HepG2 (cell line): ENCODE results near the gene C2orf76. TPM values are rescaled to one million over a fixed set of nuclear protein-coding genes. Genes with fewer than 3 reads are reported as not detected.

ENCODE experiments used
- ATAC-seq: fragments of 200-7000 bp; cut with Tn5 transposase; 3 replicates; pipeline ENCODE4 v1.9.1; 2020; ENCODE audit warnings: mild to moderate bottlenecking, moderate library complexity
- BruUV-seq: library from RNA; stranded (reverse); fragments of 400-500 nt; replicated peaks from 2 replicates; lab custom pipeline; 2021; lab: Mats Ljungman, UMichigan
- CTCF ChIA-PET: fragments of 300-600 bp; formaldehyde crosslinking; extraction: SDS; loops from one replicate; lab custom pipeline; 2021; ENCODE audit warnings: low total read pairs, inconsistent platforms, low intra/inter-chr PET ratio; lab: Yijun Ruan, JAX
- POLR2A ChIA-PET: fragments of 350-600 bp; sonication (Branson Sonifier 250); formaldehyde crosslinking; loops from one replicate; lab custom pipeline; 2020; ENCODE audit warnings: antibody characterized with exemption, inconsistent platforms; lab: Yijun Ruan, JAX
- DNase-seq: peaks from one replicate; pipeline ENCODE4 v3.0.0-alpha.2; 2015; ENCODE audit warnings: low spot score
- FAIRE-seq: peaks from 3 replicates; lab custom pipeline; 2011; peaks lifted over from hg19 to GRCh38; lab: Jason Lieb, UNC
- H2AFZ ChIP-seq: one replicate; pipeline ENCODE4 v1.6.1; 2011; ENCODE audit warnings: low read length, inconsistent platforms
- H3K27ac ChIP-seq: fragments of 300-600 bp; 3 replicates; pipeline ENCODE4 v1.8.0; 2011; ENCODE audit warnings: mixed run types, mild to moderate bottlenecking, mixed read lengths, low read length, inconsistent platforms; ENCODE audit not compliant: insufficient read depth; ENCODE audit errors: extremely low read length
- H3K27me3 ChIP-seq, 2 experiments: fragments of 200-600 bp in 1 of 2; 2 replicates in 1 of 2; 3 replicates in 1 of 2; pipeline versions ENCODE4 v1.6.0 to v1.8.0; 2011; ENCODE audit warnings: low read length in 2 of 2, mild to moderate bottlenecking in 2 of 2, moderate library complexity in 2 of 2, inconsistent platforms in 1 of 2; ENCODE audit not compliant: insufficient read depth in 2 of 2, control insufficient read depth in 1 of 2
- H3K36me3 ChIP-seq, 2 experiments: fragments of 200-600 bp in 1 of 2; replicated peaks in 1 of 2; 2 replicates in 1 of 2; 3 replicates in 1 of 2; pipeline versions ENCODE4 v1.5.1 to v1.8.0; 2011; ENCODE audit warnings: low read length in 2 of 2, inconsistent platforms in 1 of 2; ENCODE audit not compliant: insufficient read depth in 2 of 2, control insufficient read depth in 1 of 2
- H3K4me1 ChIP-seq: 2 replicates; pipeline ENCODE4 v1.5.1; 2012; ENCODE audit warnings: low read length, inconsistent platforms; ENCODE audit not compliant: insufficient read depth
- H3K4me2 ChIP-seq: 2 replicates; pipeline ENCODE4 v1.6.0; 2011; ENCODE audit warnings: low read depth, low read length, inconsistent platforms
- H3K4me3 ChIP-seq, 3 experiments: fragments of 200-600 bp in 1 of 3; sonication (generic), shearing (Covaris generic) in 1 of 3; replicated peaks in 1 of 3; 2 replicates each; pipeline ENCODE4 v1.5.1; 2011 to 2016; ENCODE audit warnings: low read length in 3 of 3, inconsistent platforms in 2 of 3, low read depth in 2 of 3, mild to moderate bottlenecking in 2 of 3, control low read depth in 1 of 3, mixed read lengths in 1 of 3; ENCODE audit not compliant: insufficient read depth in 1 of 3
- H3K79me2 ChIP-seq: one replicate; pipeline ENCODE4 v1.6.1; 2011; ENCODE audit warnings: low read length, inconsistent platforms; ENCODE audit not compliant: insufficient read depth
- H3K9ac ChIP-seq: 2 replicates; pipeline ENCODE4 v1.6.0; 2011; ENCODE audit warnings: mild to moderate bottlenecking, low read depth, low read length, inconsistent platforms; ENCODE audit not compliant: insufficient read depth
- H3K9me3 ChIP-seq: 2 replicates; pipeline ENCODE4 v1.5.1; 2012; ENCODE audit warnings: mild to moderate bottlenecking, low read length
- H4K20me1 ChIP-seq: 2 replicates; pipeline ENCODE4 v1.6.0; 2011; ENCODE audit warnings: inconsistent platforms, mild to moderate bottlenecking, low read length, moderate library complexity; ENCODE audit not compliant: insufficient read depth
- AGO2 ChIP-seq: fragments of 200-400 bp; formaldehyde crosslinking; optimal IDR thresholded peaks from 2 replicates; pipeline ENCODE3; 2017; ENCODE audit warnings: mild to moderate bottlenecking, low read depth, low read length, moderate library complexity
- ATF4 ChIP-seq, 2 experiments: fragments of 450-650 bp in 1 of 2; sonication (generic) in 1 of 2; formaldehyde crosslinking; IDR thresholded peaks; 2 replicates each; pipeline versions ENCODE4 v1.5.0 to v1.8.0; 2020 to 2022; ENCODE audit warnings: mild to moderate bottlenecking in 1 of 2, missing genetic modification reagents in 1 of 2
- BRD4 ChIP-seq: sonication (generic); formaldehyde crosslinking; IDR thresholded peaks from 2 replicates; pipeline ENCODE4 v1.4.0; 2020; ENCODE audit warnings: missing genetic modification reagents
- CEBPG ChIP-seq: IDR thresholded peaks from 2 replicates; pipeline ENCODE4 v1.6.1; 2016
- GABPA ChIP-seq, 2 experiments: IDR thresholded peaks; 2 replicates each; pipeline ENCODE4 v1.6.1; 2011 to 2016; ENCODE audit warnings: low read depth in 2 of 2, low read length in 1 of 2, missing biosample characterization in 1 of 2, missing genetic modification characterization in 1 of 2
- HOXA3 ChIP-seq: sonication (generic); formaldehyde crosslinking; IDR thresholded peaks from 2 replicates; pipeline ENCODE4 v1.5.0; 2020; ENCODE audit warnings: missing genetic modification reagents
- NR2F1 ChIP-seq, 2 experiments: fragments of 450-650 bp in 1 of 2; formaldehyde crosslinking in 1 of 2; IDR thresholded peaks; 2 replicates each; pipeline versions ENCODE4 v1.5.0 to v1.6.1; 2016 to 2020; ENCODE audit warnings: mild to moderate bottlenecking in 1 of 2, missing compliant biosample characterization in 1 of 2, missing genetic modification reagents in 1 of 2, moderate library complexity in 1 of 2
- POGZ ChIP-seq: sonication (generic); formaldehyde crosslinking; IDR thresholded peaks from 2 replicates; pipeline ENCODE4 v1.4.0; 2020; ENCODE audit warnings: mild to moderate bottlenecking, missing genetic modification reagents
- RARA ChIP-seq: IDR thresholded peaks from 2 replicates; pipeline ENCODE4 v1.6.1; 2016; ENCODE audit warnings: missing genetic modification reagents, missing compliant biosample characterization
- RCOR2 ChIP-seq: IDR thresholded peaks from 2 replicates; pipeline ENCODE4 v1.6.1; 2016; ENCODE audit warnings: missing biosample characterization, missing genetic modification reagents
- SAP130 ChIP-seq: IDR thresholded peaks from 2 replicates; pipeline ENCODE4 v1.6.1; 2016; ENCODE audit warnings: low read depth
- SOX6 ChIP-seq, 2 experiments: fragments of 450-650 bp in 1 of 2; sonication (generic) in 1 of 2; formaldehyde crosslinking in 1 of 2; IDR thresholded peaks; 2 replicates each; pipeline versions ENCODE4 v1.4.0 to v1.6.1; 2017 to 2020; ENCODE audit warnings: antibody characterized with exemption in 1 of 2, mild to moderate bottlenecking in 1 of 2, missing genetic modification reagents in 1 of 2
- TRIM24 ChIP-seq: sonication (generic); formaldehyde crosslinking; IDR thresholded peaks from 2 replicates; pipeline ENCODE4 v1.8.0; 2022; ENCODE audit warnings: mild to moderate bottlenecking, missing genetic modification reagents
- ZMYM2 ChIP-seq: sonication (generic); formaldehyde crosslinking; IDR thresholded peaks from 2 replicates; pipeline ENCODE4 v1.8.0; 2022; ENCODE audit warnings: mild to moderate bottlenecking, missing genetic modification reagents
- ZMYM3 ChIP-seq: sonication (generic); formaldehyde crosslinking; IDR thresholded peaks from 2 replicates; pipeline ENCODE4 v1.5.1; 2020; ENCODE audit warnings: mild to moderate bottlenecking, missing genetic modification reagents
- ZNF232 ChIP-seq: sonication (generic); formaldehyde crosslinking; IDR thresholded peaks from 2 replicates; pipeline ENCODE4 v1.4.0; 2020; ENCODE audit warnings: missing genetic modification reagents, borderline replicate concordance
- ZNF430 ChIP-seq: sonication (generic); formaldehyde crosslinking; IDR thresholded peaks from 2 replicates; pipeline ENCODE4 v1.9.0; 2021; ENCODE audit warnings: mild to moderate bottlenecking, missing genetic modification reagents
- ZNF746 ChIP-seq: sonication (generic); formaldehyde crosslinking; IDR thresholded peaks from 2 replicates; pipeline ENCODE4 v1.8.0; 2022; ENCODE audit warnings: mild to moderate bottlenecking, missing genetic modification reagents
- ZNF766 ChIP-seq: sonication (generic); formaldehyde crosslinking; IDR thresholded peaks from 2 replicates; pipeline ENCODE4 v1.5.0; 2020; ENCODE audit warnings: missing genetic modification reagents, borderline replicate concordance
- WGBS: methylation state at CpG from one replicate; pipeline ENCODE4 v1.1.6; 2017; ENCODE audit warnings: low lambda C conversion rate; 5-methylcytosine and 5-hydroxymethylcytosine counted together
- in situ Hi-C: cut with HindIII; loops from 2 replicates; pipeline ENCODE4 v1.10.0; 2017; ENCODE audit warnings: low pct_unique_long_range_greater_than_20kb; ENCODE audit not compliant: extremely low pct_ligation_motif_present
- intact Hi-C: fragments of 100-400 bp; cut with micrococcal nuclease; formaldehyde crosslinking; loops from one replicate; pipeline ENCODE4 v1.10.0; 2022; ENCODE audit not compliant: unreplicated experiment
- polyA plus RNA-seq, 8 experiments: library from polyadenylated mRNA; depleted of rRNA in 3 of 8; stranded (reverse) in 7 of 8; unstranded in 1 of 8; fragments of >200 nt; fragmentation: Illumina TruSeq in 4 of 8; extraction: Trizol in 4 of 8; gene quantifications; 2 replicates each; pipeline versions ENCODE4 v1.2.1 to v1.2.3, GENCODE V29; 2011 to 2016; ENCODE audit warnings: low read depth in 4 of 8, missing spikeins in 1 of 8, mixed read lengths in 1 of 8; ENCODE audit not compliant: insufficient read depth in 1 of 8
- total RNA-seq, 5 experiments: library from RNA; depleted of rRNA; stranded (reverse); fragments of >200 nt; fragmentation: Illumina TruSeq; extraction: Trizol; gene quantifications; 2 replicates each; pipeline ENCODE4 v1.2.3, GENCODE V29; 2016; ENCODE audit warnings: low read depth in 1 of 5
- TF ChIP-seq, protein P1 (sequence below): sonication (generic); formaldehyde crosslinking; IDR thresholded peaks from 2 replicates; pipeline ENCODE4 v1.5.1; 2020; ENCODE audit warnings: missing genetic modification reagents, mild to moderate bottlenecking, borderline replicate concordance
- TF ChIP-seq, protein P2 (sequence below): IDR thresholded peaks from 2 replicates; pipeline ENCODE4 v1.6.1; 2016

The C2orf76 gene
- total and polyA plus RNA-seq, 2 of the 13 experiments (the other 11 are each of a cell fraction or from before 2014, with no cell fraction given) = 7.7 to 8.5 TPM

GRCh38 chr2:119402645-119403560 is 36.3 kb upstream of the C2orf76 start:
- DNase-seq = no peak
- Histone ChIP-seq H4K20me1 (no peaks in the 10 kb centered on the region), H3K9ac (no peak overlapping the region), H3K9me3 (no peaks in the 10 kb centered on the region), H3K79me2 (no peaks in the 10 kb centered on the region), H3K4me3 (no peak overlapping the region), H3K27ac (no peak overlapping the region), H3K36me3 (no peaks in the 10 kb centered on the region), H2AFZ (no peak overlapping the region), H3K27me3 (peaks cover 0 to 16% of the 10 kb centered on the region in 2 experiments; a peak in 3 of 5 replicates), H3K4me1 (peaks cover 19% of the 10 kb centered on the region), H3K4me2 (peak overlapping the region; percentile 25; the same call in 1 of the 2 replicates)
- in situ Hi-C loops = no loop called here
- FAIRE-seq = peak; percentile 69
- CTCF ChIA-PET = no interaction called here
- ATAC-seq = peak; percentile 32
- intact Hi-C loops = no loop called here
- 66% methylated on average over 10 of the region's 10 CpGs for WGBS
- no TSS peak for BruUV-seq
- POLR2A ChIA-PET = interaction anchor here (1.2 kb wide), 1 partner anchor 35 kb away, joined by 3 read pairs; no protein-coding TSS in a partner anchor
- TF ChIP-seq ZMYM3 (peak; percentile 79), ZNF232 (CRISPR knock-in tag) (0 out of 2 replicates have a peak, but pooled peaks have one; percentile 46), SAP130 (CRISPR knock-in tag) (peak; percentile 47), ATF4 (CRISPR knock-in tag; IDR thresholded peaks at IDR 0.05) (peak in 1 of 2 experiments; percentile 51; a peak in 2 of 4 replicates), TRIM24 (peak; percentile 79; the same call in 1 of the 2 replicates), ZMYM2 (CRISPR knock-in tag) (peak; percentile 74), NR2F1 (CRISPR knock-in tag; IDR thresholded peaks at IDR 0.05) (peak in 1 of 2 experiments; percentile 69; a peak in 2 of 4 replicates), RCOR2 (CRISPR knock-in tag) (peak; percentile 63; the same call in 1 of the 2 replicates), ZNF766 (CRISPR knock-in tag) (no peak), HOXA3 (CRISPR knock-in tag) (0 out of 2 replicates have a peak, but pooled peaks have one; percentile 38), GABPA (IDR thresholded peaks at IDR 0.05; ENCODE audit: low read depth, low read length) (no peak), GABPA (CRISPR knock-in tag; IDR thresholded peaks at IDR 0.05; ENCODE audit: low read depth) (peak; percentile 78), ZNF746 (CRISPR knock-in tag) (peak; percentile 61; the same call in 1 of the 2 replicates), ZNF430 (CRISPR knock-in tag) (peak; percentile 39; the same call in 1 of the 2 replicates), CEBPG (CRISPR knock-in tag) (peak; percentile 93), AGO2 (no peak), BRD4 (CRISPR knock-in tag) (no peak), POGZ (CRISPR knock-in tag) (peak; percentile 61), SOX6 (IDR thresholded peaks at IDR 0.05) (no peak), SOX6 (CRISPR knock-in tag; IDR thresholded peaks at IDR 0.05) (peak; percentile 63), RARA (CRISPR knock-in tag) (peak; percentile 56)
- TF ChIP-seq, protein P1, sequence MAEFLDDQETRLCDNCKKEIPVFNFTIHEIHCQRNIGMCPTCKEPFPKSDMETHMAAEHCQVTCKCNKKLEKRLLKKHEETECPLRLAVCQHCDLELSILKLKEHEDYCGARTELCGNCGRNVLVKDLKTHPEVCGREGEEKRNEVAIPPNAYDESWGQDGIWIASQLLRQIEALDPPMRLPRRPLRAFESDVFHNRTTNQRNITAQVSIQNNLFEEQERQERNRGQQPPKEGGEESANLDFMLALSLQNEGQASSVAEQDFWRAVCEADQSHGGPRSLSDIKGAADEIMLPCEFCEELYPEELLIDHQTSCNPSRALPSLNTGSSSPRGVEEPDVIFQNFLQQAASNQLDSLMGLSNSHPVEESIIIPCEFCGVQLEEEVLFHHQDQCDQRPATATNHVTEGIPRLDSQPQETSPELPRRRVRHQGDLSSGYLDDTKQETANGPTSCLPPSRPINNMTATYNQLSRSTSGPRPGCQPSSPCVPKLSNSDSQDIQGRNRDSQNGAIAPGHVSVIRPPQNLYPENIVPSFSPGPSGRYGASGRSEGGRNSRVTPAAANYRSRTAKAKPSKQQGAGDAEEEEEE (CRISPR knock-in tag) = no peak
- TF ChIP-seq, protein P2, sequence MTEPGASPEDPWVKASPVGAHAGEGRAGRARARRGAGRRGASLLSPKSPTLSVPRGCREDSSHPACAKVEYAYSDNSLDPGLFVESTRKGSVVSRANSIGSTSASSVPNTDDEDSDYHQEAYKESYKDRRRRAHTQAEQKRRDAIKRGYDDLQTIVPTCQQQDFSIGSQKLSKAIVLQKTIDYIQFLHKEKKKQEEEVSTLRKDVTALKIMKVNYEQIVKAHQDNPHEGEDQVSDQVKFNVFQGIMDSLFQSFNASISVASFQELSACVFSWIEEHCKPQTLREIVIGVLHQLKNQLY (CRISPR knock-in tag) = no peak
